HepG2 (cell line): ENCODE data around the gene CCDC183. TPM values are rescaled to one million over a fixed set of nuclear protein-coding genes. Genes with fewer than 3 reads are reported as not detected.
A peak's percentile ranks its signal among the peaks of the same experiment; 100 is the strongest.

ENCODE experiments used
- ARID3A ChIP-seq: IDR thresholded peaks from 2 replicates; pipeline ENCODE4 v1.6.1; 2012; ENCODE audit warnings: low read depth, low read length, improper control_type of control experiment
- ATF4 ChIP-seq, 2 experiments: fragments of 450-650 bp in 1 of 2; sonication (generic) in 1 of 2; formaldehyde crosslinking; IDR thresholded peaks; 2 replicates each; pipeline versions ENCODE4 v1.5.0 to v1.8.0; 2020 to 2022; ENCODE audit warnings: mild to moderate bottlenecking in 1 of 2, missing genetic modification reagents in 1 of 2
- FOXA1 ChIP-seq, 2 experiments: fragments of 450-650 bp in 1 of 2; sonication (generic) in 1 of 2; formaldehyde crosslinking in 1 of 2; IDR thresholded peaks; 2 replicates each; pipeline versions ENCODE4 v1.4.0 to v1.6.1; 2016 to 2020; ENCODE audit warnings: missing genetic modification reagents in 1 of 2
- GTF3A ChIP-seq: sonication (generic); formaldehyde crosslinking; conservative IDR thresholded peaks from 2 replicates; pipeline ENCODE4 v1.4.0; 2020; ENCODE audit warnings: mild to moderate bottlenecking, missing genetic modification reagents
- HOXA7 ChIP-seq: sonication (generic); formaldehyde crosslinking; IDR thresholded peaks from 2 replicates; pipeline ENCODE4 v1.8.1; 2022; ENCODE audit warnings: mild to moderate bottlenecking, missing genetic modification reagents, moderate library complexity
- MIER3 ChIP-seq: IDR thresholded peaks from 2 replicates; pipeline ENCODE4 v1.6.1; 2016; ENCODE audit warnings: missing compliant biosample characterization, borderline replicate concordance
- PITX1 ChIP-seq: sonication (generic); formaldehyde crosslinking; IDR thresholded peaks from 2 replicates; pipeline ENCODE4 v1.5.1; 2020; ENCODE audit warnings: mild to moderate bottlenecking, missing genetic modification reagents
- POGK ChIP-seq: sonication (generic); formaldehyde crosslinking; conservative IDR thresholded peaks from 2 replicates; pipeline ENCODE4 v1.8.0; 2022; ENCODE audit warnings: mild to moderate bottlenecking, moderate library complexity, missing genetic modification reagents
- PRPF4 ChIP-seq: fragments of 200-400 bp; formaldehyde crosslinking; IDR thresholded peaks from 2 replicates; pipeline ENCODE4 v1.6.1; 2016; ENCODE audit warnings: low read length, low read depth; ENCODE audit not compliant: poor library complexity, severe bottlenecking
- SETDB1 ChIP-seq: sonication (generic); formaldehyde crosslinking; IDR thresholded peaks from 2 replicates; pipeline ENCODE4 v1.5.1; 2020; ENCODE audit warnings: missing genetic modification reagents, mild to moderate bottlenecking, borderline replicate concordance
- SMARCC2 ChIP-seq: fragments of 450-650 bp; IDR thresholded peaks from 2 replicates; pipeline ENCODE4 v1.6.1; 2017; ENCODE audit warnings: antibody characterized with exemption, mild to moderate bottlenecking
- SMARCE1 ChIP-seq: fragments of 450-650 bp; IDR thresholded peaks from 2 replicates; pipeline ENCODE4 v1.6.1; 2017; ENCODE audit warnings: borderline replicate concordance
- ZBTB26 ChIP-seq: IDR thresholded peaks from 2 replicates; pipeline ENCODE4 v1.6.1; 2016; ENCODE audit warnings: missing compliant biosample characterization, missing genetic modification reagents, borderline replicate concordance
- ZBTB39 ChIP-seq: sonication (generic); formaldehyde crosslinking; IDR thresholded peaks from 2 replicates; pipeline ENCODE4 v1.5.0; 2020; ENCODE audit warnings: missing genetic modification reagents
- ZBTB44 ChIP-seq: sonication (generic); formaldehyde crosslinking; IDR thresholded peaks from 2 replicates; pipeline ENCODE4 v1.4.0; 2020; ENCODE audit warnings: missing genetic modification reagents
- ZNF672 ChIP-seq: sonication (generic); formaldehyde crosslinking; IDR thresholded peaks from 2 replicates; pipeline ENCODE4 v1.8.1; 2022; ENCODE audit warnings: missing genetic modification reagents
- ZSCAN30 ChIP-seq: sonication (generic); formaldehyde crosslinking; IDR thresholded peaks from 2 replicates; pipeline ENCODE4 v1.5.0; 2020; ENCODE audit warnings: mild to moderate bottlenecking, missing genetic modification reagents
- polyA plus RNA-seq, 8 experiments: library from polyadenylated mRNA; depleted of rRNA in 3 of 8; stranded (reverse) in 7 of 8; unstranded in 1 of 8; fragments of >200 nt; fragmentation: Illumina TruSeq in 4 of 8; extraction: Trizol in 4 of 8; gene quantifications; 2 replicates each; pipeline versions ENCODE4 v1.2.1 to v1.2.3, GENCODE V29; 2011 to 2016; ENCODE audit warnings: low read depth in 4 of 8, missing spikeins in 1 of 8, mixed read lengths in 1 of 8; ENCODE audit not compliant: insufficient read depth in 1 of 8
- total RNA-seq, 5 experiments: library from RNA; depleted of rRNA; stranded (reverse); fragments of >200 nt; fragmentation: Illumina TruSeq; extraction: Trizol; gene quantifications; 2 replicates each; pipeline ENCODE4 v1.2.3, GENCODE V29; 2016; ENCODE audit warnings: low read depth in 1 of 5

CCDC183 gene
- total and polyA plus RNA-seq, 2 of the 13 experiments (the other 11 are each of a cell fraction or from before 2014, with no cell fraction given) = 5.0 to 66.4 TPM

GRCh38 chr9:136799079-136799853 lies 3.1 kb downstream of the CCDC183 start (continued):
- TF ChIP-seq ATF4 (CRISPR knock-in tag; IDR thresholded peaks at IDR 0.05) (no peak), SETDB1 (CRISPR knock-in tag) (no peak), SMARCE1 (no peak), MIER3 (CRISPR knock-in tag) (peak; percentile 91; the same call in 1 of the 2 replicates), ZBTB39 (peak; percentile 30), ZSCAN30 (CRISPR knock-in tag) (no peak), HOXA7 (CRISPR knock-in tag) (0 out of 2 replicates have a peak, but pooled peaks have one; percentile 57), ZNF672 (peak; percentile 72; the same call in 1 of the 2 replicates), ZBTB26 (peak; percentile 88), SMARCC2 (no peak), FOXA1 (IDR thresholded peaks at IDR 0.05) (no peak), FOXA1 (CRISPR knock-in tag; IDR thresholded peaks at IDR 0.05) (peak; percentile 96), POGK (CRISPR knock-in tag) (0 out of 2 replicates have a peak, but pooled peaks have one; percentile 5), ZBTB44 (CRISPR knock-in tag) (no peak), PRPF4 (no peak), PITX1 (CRISPR knock-in tag) (peak; percentile 90), ARID3A (no peak), GTF3A (CRISPR knock-in tag) (peak; percentile 72; the same call in 1 of the 2 replicates)
